Measurements from ENCODE around the gene TLK1. TPM values are rescaled to one million over a fixed set of nuclear protein-coding genes. Genes with fewer than 3 reads are reported as not detected.

TLK1 gene
- total RNA-seq, 1 experiment from 2014 or later: 101 TPM

DNA sequence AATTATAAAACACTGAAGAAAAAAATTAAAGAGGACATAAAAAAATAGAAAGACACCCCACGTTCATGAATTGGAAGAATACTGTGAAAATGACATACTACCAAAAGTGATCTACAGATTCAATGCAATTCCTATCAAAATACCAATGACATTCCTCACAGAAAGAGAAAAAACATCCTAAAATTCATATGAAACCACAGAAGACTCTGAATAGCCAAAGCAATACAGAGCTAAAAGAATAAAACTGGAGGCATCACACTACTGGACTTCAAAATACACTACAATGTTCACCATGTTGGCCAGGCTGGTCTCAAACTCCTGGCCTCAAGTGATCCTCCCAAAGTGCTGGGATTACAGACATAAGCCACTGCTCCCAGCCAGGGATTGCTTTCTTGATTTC, 56.3 kb downstream of the TLK1 start:
- peaks cover 7% of the 10 kb centered on the region; the same call in 1 of the 2 replicates for H4K20me1 ChIP-seq (ENCODE audit: insufficient read depth)
- H3K4me1 ChIP-seq (replicated peaks; ENCODE audit: insufficient read depth): no peaks in the 10 kb centered on the region
- H3K27me3 ChIP-seq (ENCODE audit: insufficient read depth, low read depth): no peaks in the 10 kb centered on the region
- intact Hi-C loops (cut with micrococcal nuclease; ENCODE audit: unreplicated experiment): loop anchor here (2.0 kb wide), 1 partner anchor 702 kb away; no protein-coding TSS in a partner anchor
- H3K9me2 ChIP-seq (ENCODE audit: insufficient read depth): no peaks in the 10 kb centered on the region
- H3K27ac ChIP-seq: no peak overlapping the region
- H3K9me3 ChIP-seq (ENCODE audit: insufficient read depth, low read depth): peaks cover 3% of the 10 kb centered on the region; the same call in 1 of the 2 replicates
- no peak overlapping the region for H3K4me3 ChIP-seq
- POLR2A ChIA-PET (ENCODE audit: unreplicated experiment): no interaction called here
- DNase-seq: no peak
- H3K79me2 ChIP-seq (ENCODE audit: low read depth): peaks cover 93% of the 10 kb centered on the region
- H3K4me2 ChIP-seq: no peak overlapping the region
- no TSS peak for BruUV-seq (replicated peaks)
- H3K36me3 ChIP-seq (ENCODE audit: low read depth): peaks cover 14% of the 10 kb centered on the region; the same call in 1 of the 2 replicates
- H3F3A ChIP-seq (ENCODE audit: insufficient read depth, low read depth): peaks cover 24% of the 10 kb centered on the region
- no peak for TF ChIP-seq EZH2 (IDR thresholded peaks at IDR 0.05; ENCODE audit: low read depth)
- TF ChIP-seq, protein P1, sequence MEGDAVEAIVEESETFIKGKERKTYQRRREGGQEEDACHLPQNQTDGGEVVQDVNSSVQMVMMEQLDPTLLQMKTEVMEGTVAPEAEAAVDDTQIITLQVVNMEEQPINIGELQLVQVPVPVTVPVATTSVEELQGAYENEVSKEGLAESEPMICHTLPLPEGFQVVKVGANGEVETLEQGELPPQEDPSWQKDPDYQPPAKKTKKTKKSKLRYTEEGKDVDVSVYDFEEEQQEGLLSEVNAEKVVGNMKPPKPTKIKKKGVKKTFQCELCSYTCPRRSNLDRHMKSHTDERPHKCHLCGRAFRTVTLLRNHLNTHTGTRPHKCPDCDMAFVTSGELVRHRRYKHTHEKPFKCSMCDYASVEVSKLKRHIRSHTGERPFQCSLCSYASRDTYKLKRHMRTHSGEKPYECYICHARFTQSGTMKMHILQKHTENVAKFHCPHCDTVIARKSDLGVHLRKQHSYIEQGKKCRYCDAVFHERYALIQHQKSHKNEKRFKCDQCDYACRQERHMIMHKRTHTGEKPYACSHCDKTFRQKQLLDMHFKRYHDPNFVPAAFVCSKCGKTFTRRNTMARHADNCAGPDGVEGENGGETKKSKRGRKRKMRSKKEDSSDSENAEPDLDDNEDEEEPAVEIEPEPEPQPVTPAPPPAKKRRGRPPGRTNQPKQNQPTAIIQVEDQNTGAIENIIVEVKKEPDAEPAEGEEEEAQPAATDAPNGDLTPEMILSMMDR (conservative IDR thresholded peaks at IDR 0.05): no peak
- H2AFZ ChIP-seq: no peak overlapping the region
- CTCF ChIA-PET: no interaction called here

DNA sequence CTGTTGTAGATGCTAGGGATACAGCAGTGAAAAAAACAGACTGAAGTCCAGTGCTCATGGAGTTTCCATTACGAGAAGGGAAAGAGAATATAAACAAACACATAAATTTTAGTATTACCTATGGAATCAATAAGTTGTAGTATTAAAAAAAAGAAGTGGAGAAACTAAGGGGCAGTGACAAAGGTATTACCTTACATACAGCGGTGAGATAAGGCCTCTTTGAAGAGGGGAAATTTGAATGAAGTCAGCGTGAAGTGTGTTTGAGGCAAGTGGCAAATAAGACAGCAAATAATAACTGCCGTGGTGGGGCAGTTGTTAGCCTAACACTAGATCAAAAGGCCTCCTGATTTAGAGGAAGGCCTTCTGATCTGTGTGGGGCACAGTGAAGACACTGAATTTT, 57.9 kb downstream of the TLK1 start:
- Histone ChIP-seq H3K4me1 (replicated peaks; ENCODE audit: insufficient read depth) (no peaks in the 10 kb centered on the region), H3K4me2 (no peak overlapping the region), H3K27me3 (ENCODE audit: insufficient read depth, low read depth) (no peaks in the 10 kb centered on the region), H3K79me2 (ENCODE audit: low read depth) (peaks cover 93% of the 10 kb centered on the region), H4K20me1 (ENCODE audit: insufficient read depth) (peaks cover 7% of the 10 kb centered on the region; the same call in 1 of the 2 replicates), H3K9me3 (ENCODE audit: insufficient read depth, low read depth) (peaks cover 18% of the 10 kb centered on the region), H3F3A (ENCODE audit: insufficient read depth, low read depth) (peaks cover 19% of the 10 kb centered on the region), H3K4me3 (no peak overlapping the region), H3K27ac (no peak overlapping the region), H3K9me2 (ENCODE audit: insufficient read depth) (no peaks in the 10 kb centered on the region), H3K36me3 (ENCODE audit: low read depth) (peaks cover 26% of the 10 kb centered on the region), H2AFZ (no peak overlapping the region)
- no TSS peak for BruUV-seq (replicated peaks)
- CTCF ChIA-PET: no interaction called here
- POLR2A ChIA-PET (ENCODE audit: unreplicated experiment): no interaction called here
- TF ChIP-seq, protein P1 (conservative IDR thresholded peaks at IDR 0.05): no peak
- no peak for TF ChIP-seq EZH2 (IDR thresholded peaks at IDR 0.05; ENCODE audit: low read depth)
- intact Hi-C loops (cut with micrococcal nuclease; ENCODE audit: unreplicated experiment): no loop called here
- DNase-seq: no peak

DNA sequence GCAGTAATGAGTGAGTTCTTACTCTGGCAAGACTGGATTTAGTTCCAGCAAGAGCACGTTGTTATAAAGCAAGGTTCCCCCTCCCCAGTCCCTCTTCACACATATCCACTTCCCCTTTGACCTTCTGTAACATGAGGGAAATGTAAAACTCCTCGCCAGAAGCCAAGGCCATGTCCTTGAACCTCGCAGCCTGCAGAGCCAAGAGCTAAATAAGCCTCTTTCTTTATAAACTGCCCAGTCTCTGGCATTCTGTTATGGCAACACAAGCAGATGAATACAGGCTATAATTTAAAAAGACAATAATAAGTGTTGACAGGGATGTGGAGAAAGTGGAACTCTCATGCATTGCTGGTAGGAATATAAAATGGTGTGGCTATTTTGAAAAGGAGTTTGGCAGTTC, 60.3 kb downstream of the TLK1 start:
- peaks cover 26% of the 10 kb centered on the region for H3K36me3 ChIP-seq (ENCODE audit: low read depth)
- no peaks in the 10 kb centered on the region for H3K9me2 ChIP-seq (ENCODE audit: insufficient read depth)
- peaks cover 24% of the 10 kb centered on the region for H3F3A ChIP-seq (ENCODE audit: insufficient read depth, low read depth)
- H3K4me1 ChIP-seq (replicated peaks; ENCODE audit: insufficient read depth): no peaks in the 10 kb centered on the region
- H3K9me3 ChIP-seq (ENCODE audit: insufficient read depth, low read depth): peaks cover 26% of the 10 kb centered on the region
- H2AFZ ChIP-seq: no peak overlapping the region
- H3K27me3 ChIP-seq (ENCODE audit: insufficient read depth, low read depth): no peaks in the 10 kb centered on the region
- ChIA-PET POLR2A (ENCODE audit: unreplicated experiment) (no interaction called here), CTCF (no interaction called here)
- peaks cover 5% of the 10 kb centered on the region; the same call in 1 of the 2 replicates for H4K20me1 ChIP-seq (ENCODE audit: insufficient read depth)
- intact Hi-C loops (cut with micrococcal nuclease; ENCODE audit: unreplicated experiment): no loop called here
- no peak for TF ChIP-seq EZH2 (IDR thresholded peaks at IDR 0.05; ENCODE audit: low read depth)
- TF ChIP-seq, protein P1 (conservative IDR thresholded peaks at IDR 0.05): no peak
- BruUV-seq (replicated peaks): no TSS peak
- no peak overlapping the region for H3K27ac ChIP-seq
- H3K79me2 ChIP-seq (ENCODE audit: low read depth): peaks cover 93% of the 10 kb centered on the region
- H3K4me3 ChIP-seq: no peak overlapping the region
- no peak overlapping the region for H3K4me2 ChIP-seq
- DNase-seq: no peak

Measured in PC-9 (cell line).